NCI-H82 treated with DMSO at 0.1 percent for 48 hours (cell line): ENCODE data around the gene GNG11.
A peak's percentile ranks its signal among the peaks of the same experiment; 100 is the strongest.

ENCODE experiments used
- DNase-seq: peaks from one replicate; lab custom pipeline; 2025; ENCODE audit not compliant: unreplicated experiment; lab: John Stamatoyannopoulos, UW

GNG11 gene

GRCh38 chr7:93945756-93946535 is 24.4 kb downstream of the GNG11 start:
- no peak for DNase-seq

GRCh38 chr7:93948106-93948505 is 26.6 kb downstream of the GNG11 start:
- no peak for DNase-seq

- peak; percentile 6 for DNase-seq
Measured at GRCh38 chr7:93948873-93949272, 27.3 kb downstream of the GNG11 start.

- no peak for DNase-seq
Measured at GRCh38 chr7:93949423-93949822, 27.9 kb downstream of the GNG11 start.

GRCh38 chr7:93955304-93955703 is 33.8 kb downstream of the GNG11 start:
- DNase-seq, result no peak

GRCh38 chr7:93957767-93958166 is 36.2 kb downstream of the GNG11 start:
- DNase-seq, result no peak

- no peak for DNase-seq
Measured at GRCh38 chr7:93958216-93958615, 36.7 kb downstream of the GNG11 start.

GRCh38 chr7:93958651-93959050 is 37.1 kb downstream of the GNG11 start:
- no peak for DNase-seq

- DNase-seq, result no peak
Measured at GRCh38 chr7:93960986-93961385, 39.5 kb downstream of the GNG11 start.

GRCh38 chr7:93964262-93964661 is 42.7 kb downstream of the GNG11 start:
- DNase-seq, result no peak

GRCh38 chr7:93964813-93965212 is 43.3 kb downstream of the GNG11 start:
- no peak for DNase-seq

- DNase-seq, result no peak
Measured at GRCh38 chr7:93968911-93969620, 47.5 kb downstream of the GNG11 start.

- DNase-seq, result no peak
Measured at GRCh38 chr7:93972029-93972725, 50.6 kb downstream of the GNG11 start.

- no peak for DNase-seq
Measured at GRCh38 chr7:93973134-93973533, 51.6 kb downstream of the GNG11 start.

- peak; percentile 50 for DNase-seq
Measured at GRCh38 chr7:93977211-93977950, 55.8 kb downstream of the GNG11 start.
